Measurements from ENCODE around the gene IRX4. TPM values are rescaled to one million over a fixed set of nuclear protein-coding genes. Genes with fewer than 3 reads are reported as not detected.

Gene IRX4
- total and polyA plus RNA-seq, 2 of the 4 experiments (the other 2 are of a cell fraction), result not detected

GRCh38 chr5:1913578-1913977 is 30.9 kb upstream of the IRX4 start:
- H3K4me1 ChIP-seq (ENCODE audit: control insufficient read depth, insufficient read depth, low read length), result no peaks in the 10 kb centered on the region
- dilution Hi-C loops (cut with HindIII; ENCODE audit: low sequenced_read_pairs, unreplicated experiment) (no loop called here), in situ Hi-C loops (cut with MboI; ENCODE audit: low sequenced_read_pairs) (no loop called here), intact Hi-C loops (cut with micrococcal nuclease) (no loop called here)
- CTCF ChIA-PET, result no interaction called here
- no peaks in the 10 kb centered on the region for H3K9me3 ChIP-seq (ENCODE audit: control insufficient read depth, insufficient read depth, low read length)
- H4K91ac ChIP-seq (ENCODE audit: insufficient read depth, low read depth, low read length), result no peak overlapping the region
- no peak overlapping the region for H3K4ac ChIP-seq (ENCODE audit: low read depth, low read length)
- no peak overlapping the region for H3K14ac ChIP-seq (replicated peaks; ENCODE audit: low read depth, low read length)
- H2AFZ ChIP-seq (replicated peaks; ENCODE audit: low read length, poor library complexity), result no peak overlapping the region
- BruUV-seq (replicated peaks), result no TSS peak
- H3K18ac ChIP-seq (ENCODE audit: low read depth, low read length), result no peak overlapping the region
- no peak overlapping the region for H2AK5ac ChIP-seq (ENCODE audit: low read depth, low read length)
- H3K4me2 ChIP-seq (ENCODE audit: low read depth, low read length), result no peak overlapping the region
- no peaks in the 10 kb centered on the region for H3K9me1 ChIP-seq (ENCODE audit: insufficient read depth, low read length)
- H2BK20ac ChIP-seq (ENCODE audit: low read depth, low read length), result no peak overlapping the region
- no peak overlapping the region for H2BK15ac ChIP-seq (ENCODE audit: low read depth, low read length)
- no peaks in the 10 kb centered on the region for H3K79me1 ChIP-seq (ENCODE audit: low read depth in 1 of 2, low read length in 2 of 2)
- H4K20me1 ChIP-seq (ENCODE audit: insufficient read depth, low read length), result no peaks in the 10 kb centered on the region
- DNase-seq (no peak), ATAC-seq (ENCODE audit: low read depth) (no peak)
- no peaks in the 10 kb centered on the region for H3K27me3 ChIP-seq (ENCODE audit: control insufficient read depth, insufficient read depth, low read length)
- POLR2A ChIA-PET (ENCODE audit: unreplicated experiment), result no interaction called here
- no peak overlapping the region for H3K27ac ChIP-seq (ENCODE audit: insufficient read depth, low read length)
- no peak overlapping the region for H4K8ac ChIP-seq (ENCODE audit: low read depth in 2 of 2, low read length in 2 of 2)
- no peaks in the 10 kb centered on the region for H3K36me3 ChIP-seq (ENCODE audit: control insufficient read depth, insufficient read depth, low read length)
- H2AK9ac ChIP-seq (replicated peaks; ENCODE audit: low read depth, low read length, poor library complexity), result no peak overlapping the region
- no peak overlapping the region for H4K5ac ChIP-seq (ENCODE audit: low read depth, low read length)
- no peak overlapping the region for H3K56ac ChIP-seq (ENCODE audit: extremely low read depth, insufficient read depth, low read length)
- no peak overlapping the region for H3K9ac ChIP-seq (ENCODE audit: low read depth, low read length)
- no peak overlapping the region for H2BK120ac ChIP-seq (ENCODE audit: low read depth, low read length)
- H2BK5ac ChIP-seq (ENCODE audit: low read depth, low read length, poor library complexity, severe bottlenecking), result no peak overlapping the region
- TF ChIP-seq BHLHE40 (IDR thresholded peaks at IDR 0.05; ENCODE audit: low read depth, low read length) (no peak), ELK1 (IDR thresholded peaks at IDR 0.05; ENCODE audit: borderline replicate concordance, low read depth, low read length) (no peak), MAFK (IDR thresholded peaks at IDR 0.05; ENCODE audit: low read depth, low read length) (no peak), RAD21 (IDR thresholded peaks at IDR 0.05; ENCODE audit: low read length) (no peak), SMC3 (IDR thresholded peaks at IDR 0.05; ENCODE audit: low read depth, low read length) (no peak), MAZ (IDR thresholded peaks at IDR 0.05; ENCODE audit: borderline replicate concordance, low read depth, low read length) (no peak), CEBPB (IDR thresholded peaks at IDR 0.05; ENCODE audit: low read depth, low read length) (no peak), POLR2A (IDR thresholded peaks at IDR 0.05; ENCODE audit: low read depth, low read length) (no peak), CHD1 (IDR thresholded peaks at IDR 0.05; ENCODE audit: low read depth, low read length) (no peak), CTCF (conservative IDR thresholded peaks at IDR 0.05; ENCODE audit: low read depth, low read length) (no peak), MXI1 (IDR thresholded peaks at IDR 0.05; ENCODE audit: borderline replicate concordance, low read depth, low read length) (no peak), RCOR1 (IDR thresholded peaks at IDR 0.05; ENCODE audit: insufficient replicate concordance, low read length) (no peak), RFX5 (IDR thresholded peaks at IDR 0.05; ENCODE audit: low read depth, low read length) (no peak), FOS (IDR thresholded peaks at IDR 0.05; ENCODE audit: low read depth, low read length) (no peak), USF2 (IDR thresholded peaks at IDR 0.05; ENCODE audit: low read depth, low read length) (no peak), NFE2L2 (IDR thresholded peaks at IDR 0.05; ENCODE audit: low read depth, low read length) (no peak)
- no peak overlapping the region for H3K4me3 ChIP-seq (ENCODE audit: insufficient read depth, low read depth, low read length)
- H3K23ac ChIP-seq (ENCODE audit: low read depth, low read length), result no peak overlapping the region
- no CpG with 5 or more reads among the region's 15 CpGs for WGBS, 2 experiments (ENCODE audit: extremely low coverage in 2 of 2, insufficient read length in 1 of 2)
